ENCODE results near the gene GPR15. TPM values are rescaled to one million over a fixed set of nuclear protein-coding genes. Genes with fewer than 3 reads are reported as not detected.

The GPR15 gene
- total RNA-seq, 4 donors from 2014 or later = not detected

- no peak for TF ChIP-seq POLR2A (IDR thresholded peaks at IDR 0.05)
- no peak for TF ChIP-seq CTCF (IDR thresholded peaks at IDR 0.05)
- H3K4me3 ChIP-seq (ENCODE audit: low read depth, poor library complexity, severe bottlenecking) = no peak overlapping the region
- DNase-seq (ENCODE audit: low spot score in 2 of 2) = no peak
- intact Hi-C loops (cut with DNase I; ENCODE audit: low total_unique reads) = no loop called here
- WGBS, 2 donors = 82% methylated on average over 5 of the region's 5 CpGs
Measured at GRCh38 chr3:98561727-98562521, 30.1 kb downstream of the GPR15 start.

GRCh38 chr3:98563661-98564281 lies 32.0 kb downstream of the GPR15 start:
- H3K4me3 ChIP-seq (ENCODE audit: low read depth, poor library complexity, severe bottlenecking) = no peak overlapping the region
- no peak for TF ChIP-seq POLR2A (IDR thresholded peaks at IDR 0.05)
- no peak for TF ChIP-seq CTCF (IDR thresholded peaks at IDR 0.05)
- intact Hi-C loops (cut with DNase I; ENCODE audit: low total_unique reads) = no loop called here
- 73 to 81% methylated on average over 4 of the region's 4 CpGs for WGBS, 2 donors
- DNase-seq (ENCODE audit: low spot score in 2 of 2) = no peak

GRCh38 chr3:98564282-98565005 lies 32.7 kb downstream of the GPR15 start:
- 72 to 80% methylated on average over 7 of the region's 7 CpGs for WGBS, 2 donors
- H3K4me3 ChIP-seq (ENCODE audit: low read depth, poor library complexity, severe bottlenecking) = no peak overlapping the region
- no peak for TF ChIP-seq CTCF (IDR thresholded peaks at IDR 0.05)
- no peak for TF ChIP-seq POLR2A (IDR thresholded peaks at IDR 0.05)
- intact Hi-C loops (cut with DNase I; ENCODE audit: low total_unique reads) = no loop called here
- no peak for DNase-seq (ENCODE audit: low spot score in 2 of 2)

GRCh38 chr3:98565237-98565643 lies 33.5 kb downstream of the GPR15 start:
- TF ChIP-seq CTCF (IDR thresholded peaks at IDR 0.05) (no peak), POLR2A (IDR thresholded peaks at IDR 0.05) (no peak)
- 39 to 41% methylated on average over 3 of the region's 3 CpGs for WGBS, 2 donors
- DNase-seq (ENCODE audit: low spot score in 2 of 2) = no peak
- intact Hi-C loops (cut with DNase I; ENCODE audit: low total_unique reads) = no loop called here
- no peak overlapping the region for H3K4me3 ChIP-seq (ENCODE audit: low read depth, poor library complexity, severe bottlenecking)

GRCh38 chr3:98565843-98566242 lies 34.1 kb downstream of the GPR15 start:
- no peak for DNase-seq (ENCODE audit: low spot score in 2 of 2)
- intact Hi-C loops (cut with DNase I; ENCODE audit: low total_unique reads) = no loop called here
- no peak for TF ChIP-seq POLR2A (IDR thresholded peaks at IDR 0.05)
- no peak for TF ChIP-seq CTCF (IDR thresholded peaks at IDR 0.05)
- H3K4me3 ChIP-seq (ENCODE audit: low read depth, poor library complexity, severe bottlenecking) = no peak overlapping the region
- WGBS, 2 donors = 72 to 75% methylated on average over 6 of the region's 6 CpGs
